Heart left ventricle (tissue), 16 donors: ENCODE measurements around the gene SAMD4B. TPM values are rescaled to one million over a fixed set of nuclear protein-coding genes. Genes with fewer than 3 reads are reported as not detected.

Experiments
- ATAC-seq, 4 donors: fragments of 200-7000 bp; cut with Tn5 transposase; one replicate each; pipeline ENCODE4 v1.9.1; 2020 to 2022; ENCODE audit warnings: moderate library complexity in 4 of 4, mild to moderate bottlenecking in 3 of 4, moderate number of reproducible peaks in 1 of 4
- DNase-seq, 5 donors: peaks; one replicate each; pipeline ENCODE4 v3.0.0-alpha.2; 2020
- H3K27ac ChIP-seq, 12 donors: fragments of 200-600 bp; sonication (generic) in 4 of 12; one replicate each; pipeline versions ENCODE4 v1.5.0 to v1.8.0; 2016 to 2022; ENCODE audit warnings: mild to moderate bottlenecking in 2 of 12
- H3K27me3 ChIP-seq, 9 donors: fragments of 200-600 bp; sonication (generic) in 2 of 9; one replicate each; pipeline versions ENCODE4 v1.5.1 to v1.8.0; 2016 to 2022; ENCODE audit warnings: mild to moderate bottlenecking in 3 of 9
- H3K36me3 ChIP-seq, 9 donors: fragments of 200-600 bp; sonication (generic) in 2 of 9; one replicate each; pipeline versions ENCODE4 v1.5.0 to v1.8.0; 2018 to 2022; ENCODE audit warnings: mild to moderate bottlenecking in 2 of 9
- H3K4me1 ChIP-seq, 12 donors: fragments of 200-600 bp; sonication (generic) in 4 of 12; one replicate each; pipeline versions ENCODE4 v1.5.0 to v1.8.0; 2016 to 2022; ENCODE audit warnings: mild to moderate bottlenecking in 3 of 12
- H3K4me3 ChIP-seq, 12 donors: fragments of 200-600 bp; sonication (generic) in 4 of 12; one replicate each; pipeline versions ENCODE4 v1.5.0 to v1.8.0; 2017 to 2022; ENCODE audit warnings: mild to moderate bottlenecking in 9 of 12, moderate library complexity in 4 of 12
- H3K9me3 ChIP-seq, 12 donors: fragments of 200-600 bp; sonication (generic) in 4 of 12; one replicate each; pipeline versions ENCODE4 v1.5.0 to v1.8.0; 2016 to 2022; ENCODE audit warnings: mild to moderate bottlenecking in 1 of 12
- CTCF ChIP-seq, 12 donors: fragments of 200-600 bp; sonication (generic) in 4 of 12; IDR thresholded peaks; one replicate each; pipeline versions ENCODE4 v1.5.0 to v1.8.0; 2018 to 2022; ENCODE audit warnings: antibody characterized with exemption in 12 of 12, mild to moderate bottlenecking in 5 of 12
- POLR2A ChIP-seq, 2 donors: fragments of 450-650 bp; IDR thresholded peaks; one replicate each; pipeline ENCODE4 v1.6.1; 2017; ENCODE audit warnings: antibody characterized with exemption in 2 of 2, mild to moderate bottlenecking in 2 of 2, moderate library complexity in 2 of 2
- WGBS, 4 donors: extraction: QIAGEN DNeasy Blood & Tissue Kit in 2 of 4; methylation state at CpG; one replicate each; pipeline versions ENCODE4 v1.1.5 to v1.1.7; 2013 to 2018; 5-methylcytosine and 5-hydroxymethylcytosine counted together
- intact Hi-C, 10 donors: fragments of 100-400 bp; cut with DNase I; formaldehyde crosslinking; loops; one replicate each; pipeline versions ENCODE4 v1.11.1 to v1.14.2; 2022
- polyA plus RNA-seq, 2 donors: library from polyadenylated mRNA; stranded (reverse); fragments of 200-250 nt; gene quantifications; one replicate each; pipeline ENCODE4 v1.2.3, GENCODE V29; 2013
- total RNA-seq, 9 donors: library from RNA; depleted of rRNA in 2 of 9; stranded (reverse); fragments of >200 nt in 2 of 9; fragmentation: NEBNext Ultra II Directional in 3 of 9; extraction: Animal tissue kit (Norgen Biotek cat#: 25700) in 3 of 9; gene quantifications; one replicate each; pipeline versions ENCODE4 v1.1.0 to v1.2.4, GENCODE V29; 2016 to 2023
- donor health status: ischemic (EF 13 %, LVEDD 7.1; RV severe dilation, severe dysfunction).
- donor health status: healthy with polysubstance abuse.
- donor health status: DM: no; HTN: yes; CAD: no.
- donor health status: DM: no; HTN: no; CAD: no.
- donor health status: ischemic (EF 25% LVEDD 6.9; RV normal size, moderate dysfunction).
- donor health status: ischemic (EF 25% LVEDD 5.7; RV mildly dilated, moderate dysfunction).
- donor health status: healthy.
- donor health status: DM: yes; HTN: yes; CAD: no.
- donor health status: ischemic (EF 35%, LVEDD 5.7; RV mildly dilated, moderate dysfunction).
- donor health status: nonischemic (EF 11% LVEDD 7.7; RV severe dilation, severe dysfunction).
- donor health status: DM: yes; HTN: yes; CAD: no.
- donor health status: PGD.
- donor health status: ischemic (EF 29% LVEDD 5.4; RV normal size, mild dysfunction).
- donor health status: nonischemic (EF 23%, LVEDD 6.1; RV moderate dilation, normal function).

The SAMD4B gene
- total and polyA plus RNA-seq, 11 donors: 34.9 to 101 (median 54.4) TPM

- 89 to 92% (median 90%) methylated on average over 17 to 18 of the region's 18 CpGs for WGBS, 4 donors
- no peak overlapping the region for H3K4me3 ChIP-seq
Measured at GRCh38 chr19:39382991-39383828, 41.0 kb downstream of the SAMD4B start.

GRCh38 chr19:39384839-39385568 lies 42.8 kb downstream of the SAMD4B start:
- intact Hi-C loops: loop anchor here in 1 of 10 donors (5.0 kb wide), 1 partner anchor 38 kb away; no protein-coding TSS in a partner anchor
- Histone ChIP-seq H3K4me1 (peaks cover under 1 to 8% (median 5%) of the 10 kb centered on the region in 12 donors), H3K27me3 (no peaks in the 10 kb centered on the region), H3K9me3 (no peaks in the 10 kb centered on the region), H3K36me3 (peaks cover 3 to 98% (median 94%) of the 10 kb centered on the region in 9 donors), H3K27ac (no peak overlapping the region), H3K4me3 (no peak overlapping the region)
- TF ChIP-seq CTCF (IDR thresholded peaks at IDR 0.05) (no peak), POLR2A (IDR thresholded peaks at IDR 0.05) (no peak)
- peak in 1 of 4 donors; percentile 15 for ATAC-seq
- DNase-seq: no peak
- 69 to 74% (median 71%) methylated on average over 7 to 9 of the region's 9 CpGs for WGBS, 4 donors

More at GRCh38 chr19:39382991-39383828, 41.0 kb downstream of the SAMD4B start:
- Histone ChIP-seq H3K27me3 (no peaks in the 10 kb centered on the region), H3K36me3 (peaks cover 3 to 100% (median 97%) of the 10 kb centered on the region in 9 donors), H3K4me1 (no peaks in the 10 kb centered on the region), H3K9me3 (no peaks in the 10 kb centered on the region), H3K27ac (no peak overlapping the region)
- intact Hi-C loops: loop anchor here in 1 of 10 donors (5.0 kb wide), 1 partner anchor 36 kb away; no protein-coding TSS in a partner anchor
- TF ChIP-seq CTCF (IDR thresholded peaks at IDR 0.05) (no peak), POLR2A (IDR thresholded peaks at IDR 0.05) (no peak)
- ATAC-seq: no peak
- no peak for DNase-seq

GRCh38 chr19:39385629-39386411 lies 43.6 kb downstream of the SAMD4B start:
- intact Hi-C loops: no loop called here

More at GRCh38 chr19:39385629-39386411, 43.6 kb downstream of the SAMD4B start:
- no peak for TF ChIP-seq CTCF (IDR thresholded peaks at IDR 0.05)
- no peak for TF ChIP-seq POLR2A (IDR thresholded peaks at IDR 0.05)
- DNase-seq (no peak), ATAC-seq (no peak)
- Histone ChIP-seq H3K27me3 (no peaks in the 10 kb centered on the region), H3K9me3 (no peaks in the 10 kb centered on the region), H3K4me1 (peaks cover 3 to 15% (median 9%) of the 10 kb centered on the region in 12 donors), H3K27ac (no peak overlapping the region), H3K4me3 (no peak overlapping the region), H3K36me3 (peaks cover 3 to 89% (median 86%) of the 10 kb centered on the region in 9 donors)
- WGBS, 4 donors: 71 to 81% (median 79%) methylated on average over 20 of the region's 20 CpGs
